Measurements from ENCODE around the gene BCL11A. TPM values are rescaled to one million over a fixed set of nuclear protein-coding genes. Genes with fewer than 3 reads are reported as not detected.

Gene BCL11A
- total RNA-seq, 1 experiment from 2014 or later: not detected

- DNase-seq (ENCODE audit: low spot score): no peak
These were observed 84.9 kb downstream of the BCL11A start for GRCh38 chr2:60468382-60469085.

DNA sequence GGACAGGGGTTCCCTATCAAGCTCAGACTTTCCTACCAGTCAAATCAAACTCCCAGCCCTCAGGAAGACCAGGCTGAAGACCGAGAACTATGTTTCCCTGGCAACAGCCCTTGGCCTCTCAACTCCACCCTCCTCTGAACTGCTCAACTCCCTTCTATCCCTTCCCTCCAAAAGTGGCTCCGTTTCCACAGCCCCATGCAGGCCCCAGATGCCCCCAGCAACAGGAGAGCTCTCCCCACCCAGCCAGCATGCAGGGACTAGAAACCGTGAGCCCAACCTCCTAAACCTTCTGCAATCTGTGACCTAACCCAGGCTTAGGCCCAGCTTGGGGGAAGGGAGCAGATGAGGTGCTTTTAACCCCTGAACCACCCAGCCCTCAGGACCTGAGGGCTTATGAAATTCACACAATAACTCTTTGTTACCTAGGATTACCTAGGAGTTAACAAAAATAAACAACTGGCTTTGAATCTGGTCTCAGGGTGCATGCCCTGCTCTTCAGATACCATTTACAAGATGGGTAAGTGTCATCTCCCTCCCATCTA, 87.2 kb downstream of the BCL11A start:
- no peak for DNase-seq (ENCODE audit: low spot score)

DNA sequence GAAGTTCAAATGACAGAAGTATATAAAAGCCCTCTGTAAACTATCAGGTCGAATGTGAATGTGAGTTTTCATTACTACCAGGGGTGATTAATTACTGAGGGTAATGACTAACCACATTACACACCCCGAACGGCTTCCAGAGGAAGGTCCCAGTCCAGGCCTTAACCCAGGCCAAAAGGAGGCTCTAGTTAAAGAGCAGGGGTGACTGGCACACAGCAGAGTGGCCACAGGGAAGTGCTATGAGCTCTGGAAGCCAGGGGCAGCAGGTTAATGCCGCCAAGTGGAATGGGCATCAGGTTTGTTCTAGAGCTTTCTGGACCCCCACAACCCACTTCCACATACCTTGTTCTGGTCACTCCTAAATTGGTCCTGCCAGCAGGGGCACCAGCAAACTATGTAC, 87.7 kb downstream of the BCL11A start:
- no peak for DNase-seq (ENCODE audit: low spot score)

GRCh38 chr2:60463249-60463648, 90.2 kb downstream of the BCL11A start:
- DNase-seq (ENCODE audit: low spot score): no peak

DNA sequence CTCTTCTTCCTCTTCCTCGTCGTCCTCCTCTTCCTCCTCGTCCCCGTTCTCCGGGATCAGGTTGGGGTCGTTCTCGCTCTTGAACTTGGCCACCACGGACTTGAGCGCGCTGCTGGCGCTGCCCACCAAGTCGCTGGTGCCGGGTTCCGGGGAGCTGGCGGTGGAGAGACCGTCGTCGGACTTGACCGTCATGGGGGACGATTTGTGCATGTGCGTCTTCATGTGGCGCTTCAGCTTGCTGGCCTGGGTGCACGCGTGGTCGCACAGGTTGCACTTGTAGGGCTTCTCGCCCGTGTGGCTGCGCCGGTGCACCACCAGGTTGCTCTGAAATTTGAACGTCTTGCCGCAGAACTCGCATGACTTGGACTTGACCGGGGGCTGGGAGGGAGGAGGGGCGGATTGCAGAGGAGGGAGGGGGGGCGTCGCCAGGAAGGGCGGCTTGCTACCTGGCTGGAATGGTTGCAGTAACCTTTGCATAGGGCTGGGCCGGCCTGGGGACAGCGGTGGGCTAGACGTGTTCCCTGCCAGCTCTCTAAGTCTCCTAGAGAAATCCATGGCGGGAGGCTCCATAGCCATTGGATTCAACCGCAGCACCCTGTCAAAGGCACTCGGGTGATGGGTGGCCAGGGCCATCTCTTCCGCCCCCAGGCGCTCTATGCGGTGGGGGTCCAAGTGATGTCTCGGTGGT, 91.9 kb downstream of the BCL11A start:
- DNase-seq (ENCODE audit: low spot score): no peak

DNA sequence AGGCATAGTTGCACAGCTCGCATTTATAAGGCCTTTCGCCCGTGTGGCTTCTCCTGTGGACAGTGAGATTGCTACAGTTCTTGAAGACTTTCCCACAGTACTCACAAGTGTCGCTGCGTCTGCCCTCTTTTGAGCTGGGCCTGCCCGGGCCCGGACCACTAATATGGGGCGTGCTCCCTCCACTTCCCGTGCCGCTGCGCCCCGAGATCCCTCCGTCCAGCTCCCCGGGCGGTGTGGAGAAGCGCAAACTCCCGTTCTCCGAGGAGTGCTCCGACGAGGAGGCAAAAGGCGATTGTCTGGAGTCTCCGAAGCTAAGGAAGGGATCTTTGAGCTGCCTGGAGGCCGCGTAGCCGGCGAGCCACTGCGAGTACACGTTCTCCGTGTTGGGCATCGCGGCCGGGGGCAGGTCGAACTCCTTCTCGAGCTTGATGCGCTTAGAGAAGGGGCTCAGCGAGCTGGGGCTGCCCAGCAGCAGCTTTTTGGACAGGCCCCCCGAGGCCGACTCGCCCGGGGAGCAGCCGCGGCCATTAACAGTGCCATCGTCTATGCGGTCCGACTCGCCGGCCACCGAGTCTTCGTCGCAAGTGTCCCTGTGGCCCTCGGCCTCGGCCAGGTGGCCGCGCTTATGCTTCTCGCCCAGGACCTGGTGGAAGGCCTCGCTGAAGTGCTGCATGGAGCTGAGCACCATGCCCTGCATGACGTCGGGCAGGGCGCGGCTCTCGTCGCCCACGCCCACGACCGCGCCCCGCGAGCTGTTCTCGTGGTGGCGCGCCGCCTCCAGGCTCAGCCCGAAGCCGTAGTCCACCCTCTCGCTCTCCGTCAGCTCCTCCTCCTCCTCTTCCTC, 92.7 kb downstream of the BCL11A start:
- no peak for DNase-seq (ENCODE audit: low spot score)

DNA sequence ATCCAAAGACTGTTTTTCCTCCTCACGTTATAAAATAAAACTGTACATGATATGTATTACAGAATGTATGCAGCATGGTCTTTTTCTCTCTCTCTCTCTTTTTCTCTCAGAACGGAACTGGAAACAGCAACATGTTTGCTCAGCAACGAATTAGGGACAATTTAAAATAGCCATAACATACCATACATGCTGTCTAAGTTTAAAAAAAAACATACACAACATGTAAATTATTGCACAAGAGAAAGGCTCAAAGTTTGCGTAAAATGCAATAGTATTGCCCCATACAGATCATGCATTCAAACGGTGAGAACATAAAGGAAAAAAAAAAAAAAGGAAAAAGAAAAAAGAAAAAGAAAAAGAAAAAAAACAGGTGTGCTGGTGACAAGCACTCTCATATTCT, 93.6 kb downstream of the BCL11A start:
- DNase-seq (ENCODE audit: low spot score): no peak

- no peak for DNase-seq (ENCODE audit: low spot score)
These were observed 97.2 kb downstream of the BCL11A start for GRCh38 chr2:60456115-60456770.

GRCh38 chr2:60453872-60454271, 99.6 kb downstream of the BCL11A start:
- no peak for DNase-seq (ENCODE audit: low spot score)

DNA sequence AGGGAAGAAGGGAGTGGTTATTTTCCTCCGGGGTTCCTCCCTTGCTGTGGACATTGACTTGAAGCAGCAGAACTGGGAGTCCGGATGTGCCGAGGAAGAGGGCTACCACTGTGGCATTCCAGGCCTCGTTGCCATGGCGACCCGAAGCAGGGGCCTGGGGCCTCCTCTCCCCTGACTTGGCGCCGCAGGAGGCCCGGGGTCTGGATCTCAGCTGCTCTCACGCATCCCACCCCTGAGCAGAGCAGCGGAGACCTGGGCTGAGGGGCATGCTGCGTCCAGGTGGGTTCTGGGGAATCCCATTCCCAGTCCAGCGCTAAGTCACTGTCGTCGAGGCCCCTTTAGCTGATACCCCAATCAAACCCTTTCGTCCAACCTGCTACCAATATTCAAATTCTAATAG, 100.2 kb downstream of the BCL11A start:
- no peak for DNase-seq (ENCODE audit: low spot score)

DNA sequence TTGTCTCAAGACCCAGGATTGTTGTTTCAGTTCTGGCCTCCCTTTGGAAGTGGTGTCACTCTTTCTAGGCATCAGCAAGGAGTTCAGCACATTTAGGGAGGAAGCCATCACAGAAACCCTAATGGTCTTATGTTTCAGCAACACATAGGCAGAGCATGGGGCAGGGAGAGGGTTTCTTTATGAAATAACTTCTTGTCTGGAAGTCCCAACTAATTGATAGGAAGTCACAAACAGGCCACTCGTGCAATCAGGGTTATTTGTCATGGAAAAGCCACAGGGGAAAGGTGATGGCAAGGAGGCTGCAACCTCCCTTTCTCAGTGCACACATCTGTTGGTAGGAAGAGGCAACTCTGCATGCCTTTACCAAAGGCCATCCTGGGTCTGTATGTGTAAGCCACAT, 103.0 kb downstream of the BCL11A start:
- no peak for DNase-seq (ENCODE audit: low spot score)

GRCh38 chr2:60447943-60448342, 105.5 kb downstream of the BCL11A start:
- no peak for DNase-seq (ENCODE audit: low spot score)

DNA sequence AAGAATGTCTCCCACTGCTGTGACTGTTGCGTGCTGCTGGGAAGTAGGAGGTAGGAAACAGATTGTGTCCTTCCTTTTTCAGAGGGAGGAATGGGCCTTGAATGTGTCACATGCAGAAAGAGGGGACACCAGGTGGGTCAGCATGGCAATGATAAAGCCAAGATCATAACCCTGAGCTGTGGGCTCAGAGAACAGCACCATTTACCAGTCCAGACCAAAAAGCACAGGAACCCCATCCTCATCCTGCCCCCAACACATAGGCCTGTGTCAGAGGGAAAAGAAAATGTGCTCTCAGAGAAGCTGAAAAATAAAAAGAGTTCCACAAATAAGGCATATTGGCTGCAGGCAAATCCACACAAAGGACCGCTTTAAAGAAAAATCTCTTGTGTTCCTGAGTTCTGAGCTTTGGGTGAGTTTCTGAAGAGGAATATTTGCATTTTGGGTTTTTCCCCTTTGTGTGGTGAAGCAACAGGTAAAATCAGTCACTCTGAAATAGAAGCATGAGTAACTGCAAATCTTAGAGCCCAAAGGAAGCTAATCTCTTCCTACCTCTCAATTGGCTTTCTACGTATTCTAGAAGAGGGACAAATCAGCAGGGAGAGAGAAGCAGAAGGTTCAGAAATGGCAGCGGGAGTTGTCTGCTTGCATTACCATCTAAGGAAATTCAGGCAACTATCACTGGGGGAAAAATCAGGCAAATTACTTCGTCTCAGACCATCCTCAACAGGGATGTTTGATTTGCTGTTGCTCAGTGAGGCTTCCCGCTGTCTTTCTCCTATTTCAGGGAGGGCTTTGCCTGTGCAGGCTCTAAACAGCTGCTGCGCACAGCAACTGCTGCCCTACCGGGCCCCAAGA, 106.8 kb downstream of the BCL11A start:
- no peak for DNase-seq (ENCODE audit: low spot score)

DNA sequence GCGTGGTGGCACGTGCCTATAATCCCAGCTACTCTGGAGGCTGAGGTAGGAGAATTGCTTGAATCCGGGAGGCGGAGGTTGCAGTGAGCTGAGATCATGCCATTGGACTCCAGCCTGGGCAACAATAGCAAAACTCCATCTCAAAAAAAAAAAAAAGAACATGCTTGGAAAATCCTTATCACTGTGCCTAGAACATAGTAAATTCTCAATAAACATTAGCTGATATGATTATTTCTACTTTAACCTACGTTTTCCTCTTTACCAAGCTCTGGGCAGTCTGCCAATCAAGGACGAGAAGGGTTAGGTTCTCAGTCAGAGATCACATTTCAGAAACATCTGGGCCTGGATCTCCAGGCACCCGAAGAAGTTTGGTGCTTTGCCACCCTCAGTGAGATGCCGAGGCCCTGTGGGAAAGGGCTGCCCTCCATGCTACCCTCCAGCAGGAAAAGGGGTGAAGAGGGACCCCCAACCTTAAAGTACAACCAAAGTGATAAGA, 107.7 kb downstream of the BCL11A start:
- DNase-seq (ENCODE audit: low spot score): no peak

DNA sequence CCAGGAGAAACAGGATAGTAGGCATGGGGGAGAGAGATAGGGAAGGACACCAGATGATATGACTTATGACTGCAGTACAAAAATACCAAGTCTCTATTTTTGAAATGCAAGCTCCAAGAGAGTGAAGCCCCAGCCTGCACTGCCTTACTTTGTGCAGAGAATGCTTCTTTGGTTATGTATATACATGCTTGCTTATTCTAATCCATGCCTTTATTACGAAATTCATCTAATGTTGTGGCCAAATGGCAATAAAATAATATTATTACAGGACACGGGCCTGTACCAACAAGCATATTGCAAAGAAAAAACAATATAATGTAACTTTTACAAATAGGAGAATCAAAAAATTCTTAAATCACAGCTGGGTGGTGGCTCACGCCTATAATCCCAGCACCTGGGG, 110.8 kb downstream of the BCL11A start:
- no peak for DNase-seq (ENCODE audit: low spot score)

- no peak for DNase-seq (ENCODE audit: low spot score)
These were observed 111.7 kb downstream of the BCL11A start for GRCh38 chr2:60441800-60442199.

DNA sequence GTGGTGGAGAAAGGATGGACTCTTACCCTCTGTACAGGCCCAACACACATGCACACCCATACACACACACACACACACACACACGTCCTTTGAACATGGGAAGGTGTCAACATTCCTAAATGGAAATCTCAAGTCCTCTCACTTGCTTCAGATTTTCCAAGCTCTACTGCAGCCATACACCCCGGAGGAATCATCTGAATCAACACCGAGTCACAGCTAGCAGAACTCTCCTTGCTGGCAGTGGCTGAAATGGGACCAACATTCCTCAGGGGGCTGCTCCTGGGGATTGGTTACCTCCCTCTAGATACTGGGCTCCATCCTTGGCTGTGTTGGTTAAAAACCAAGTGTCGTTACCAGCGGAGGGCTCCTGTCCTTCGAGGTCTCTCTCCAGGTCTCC, 112.7 kb downstream of the BCL11A start:
- no peak for DNase-seq (ENCODE audit: low spot score)

DNA sequence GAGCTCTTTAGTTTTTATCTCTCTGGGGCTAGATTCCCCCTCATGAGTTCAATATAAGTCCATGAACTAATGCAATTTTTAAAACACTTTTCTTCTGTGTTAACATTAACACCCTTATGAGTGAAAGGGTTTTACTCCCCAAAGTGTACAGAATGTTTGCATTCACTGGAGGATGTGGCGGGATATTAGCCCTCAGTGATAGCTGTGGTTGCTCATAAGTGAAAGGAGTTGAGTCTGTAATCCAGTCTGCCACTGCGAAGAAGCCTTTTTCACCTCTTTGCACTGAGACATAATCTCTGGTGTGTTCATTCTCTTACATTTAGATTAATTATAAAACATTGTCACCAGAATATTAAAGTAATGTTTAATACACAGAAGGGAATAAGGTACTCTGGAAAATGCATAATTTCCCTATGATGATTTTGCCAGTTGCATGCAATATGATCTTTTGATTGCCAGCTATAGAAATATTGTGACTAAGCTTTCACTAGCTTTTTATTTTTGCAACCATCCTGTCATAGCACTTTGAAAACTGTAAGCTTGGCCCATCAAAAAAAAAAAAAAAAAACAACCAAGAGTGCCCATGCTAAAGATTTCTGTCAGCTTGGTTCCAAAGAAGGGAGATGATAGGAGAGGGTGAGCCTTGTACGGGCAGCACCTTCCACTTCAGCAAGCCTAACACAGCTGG, 113.2 kb downstream of the BCL11A start:
- no peak for DNase-seq (ENCODE audit: low spot score)

- DNase-seq (ENCODE audit: low spot score): no peak
These were observed 114.1 kb downstream of the BCL11A start for GRCh38 chr2:60439219-60439974.

Data from HT-29 (cell line).